NCI-H2227 treated with DMSO at 0.1 percent for 48 hours (cell line): Measurements from ENCODE around the gene IGSF8.

Experiments
- DNase-seq: peaks from one replicate; lab custom pipeline; 2025; lab: John Stamatoyannopoulos, UW

IGSF8 gene

DNA sequence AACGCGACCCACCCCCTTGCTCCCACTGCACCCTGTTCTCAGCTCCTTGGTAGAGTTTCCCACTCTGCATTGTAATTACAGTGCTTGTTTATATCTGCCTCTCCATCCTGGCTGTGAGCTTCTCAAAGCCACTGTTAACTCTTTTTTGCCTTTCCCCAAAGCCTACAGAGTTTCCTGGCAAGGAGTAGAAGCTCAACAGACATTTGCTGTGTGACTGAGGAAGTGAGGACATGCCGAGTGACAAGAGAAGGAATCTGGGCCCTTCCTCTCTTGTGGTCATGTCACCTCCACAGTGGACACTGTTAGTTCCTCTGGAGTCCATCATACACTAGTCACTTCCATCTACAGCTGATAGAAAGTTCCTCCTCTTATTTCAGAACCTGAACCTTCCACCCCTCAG lies 6.1 kb upstream of the IGSF8 start:
- DNase-seq, result peak; percentile 33

DNA sequence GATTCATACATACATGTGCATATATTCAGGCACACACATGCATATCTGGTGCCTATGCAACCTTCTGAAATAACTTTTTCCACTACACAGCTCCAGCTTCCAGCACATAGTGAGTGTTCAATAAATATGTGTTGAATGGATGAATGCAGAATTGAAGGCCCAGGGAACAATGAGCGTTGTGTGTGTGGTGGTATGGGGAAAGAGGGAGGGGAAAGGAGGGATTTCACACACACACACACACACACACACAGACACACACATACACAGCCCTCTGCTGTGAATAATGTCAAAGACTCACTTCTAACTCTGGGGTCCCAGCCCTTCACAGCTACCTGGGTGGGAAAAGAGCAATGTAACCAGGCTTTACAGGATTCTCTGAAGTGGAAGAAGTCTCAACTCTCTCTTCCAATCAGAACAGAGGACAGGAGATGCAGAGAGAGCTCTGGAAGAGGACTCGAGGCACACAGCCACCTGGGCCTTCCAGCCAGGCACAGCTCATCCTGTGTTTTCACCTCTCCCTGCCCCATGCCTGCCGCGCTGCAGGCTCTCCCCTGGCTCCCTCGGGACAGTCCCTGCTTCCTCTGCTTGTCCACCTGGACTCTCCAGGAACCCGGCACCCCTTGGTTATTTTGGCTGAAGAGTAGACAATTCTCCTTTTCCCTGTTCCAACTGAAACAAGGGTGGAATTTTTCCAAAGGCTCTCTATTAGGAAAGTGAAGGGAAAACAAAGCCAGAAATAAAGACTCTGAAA lies 5.4 kb upstream of the IGSF8 start:
- peak; percentile 10 for DNase-seq

DNA sequence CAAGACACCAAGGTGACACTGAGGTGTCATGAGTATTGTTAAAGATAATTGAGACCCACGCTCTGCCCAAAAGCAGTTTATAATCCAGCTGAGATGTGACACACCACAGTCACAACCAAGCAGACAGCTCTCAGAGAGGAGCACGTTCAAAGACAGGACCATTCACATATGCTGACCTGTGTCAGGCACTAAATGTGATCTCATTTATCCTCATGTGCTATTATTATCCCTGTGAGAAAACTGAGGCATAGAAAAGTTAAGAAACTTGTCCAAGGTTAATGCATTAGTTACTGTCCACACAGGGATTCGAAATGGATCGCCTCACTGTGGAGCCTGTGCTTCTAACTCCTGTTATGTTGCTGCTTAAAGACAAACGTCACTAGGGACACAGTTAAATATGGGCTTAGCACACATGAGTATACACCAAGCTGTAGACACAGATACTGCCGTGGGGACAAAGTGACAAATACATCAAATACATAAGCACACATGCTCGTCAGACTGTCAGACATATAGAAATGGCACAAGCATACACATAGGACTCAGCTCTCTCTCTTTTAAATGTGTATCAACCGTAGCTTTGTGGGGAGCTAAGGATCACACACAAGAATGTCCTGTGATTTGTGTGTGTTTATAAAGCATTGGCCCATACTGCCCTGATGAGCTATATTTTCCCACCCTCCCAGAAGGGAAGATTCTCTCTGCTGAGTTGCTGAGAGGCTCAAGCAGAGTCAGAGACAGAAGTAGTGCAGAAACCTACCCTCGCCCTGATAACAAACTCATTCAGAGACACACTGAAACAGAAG lies 3.5 kb upstream of the IGSF8 start:
- no peak for DNase-seq

DNA sequence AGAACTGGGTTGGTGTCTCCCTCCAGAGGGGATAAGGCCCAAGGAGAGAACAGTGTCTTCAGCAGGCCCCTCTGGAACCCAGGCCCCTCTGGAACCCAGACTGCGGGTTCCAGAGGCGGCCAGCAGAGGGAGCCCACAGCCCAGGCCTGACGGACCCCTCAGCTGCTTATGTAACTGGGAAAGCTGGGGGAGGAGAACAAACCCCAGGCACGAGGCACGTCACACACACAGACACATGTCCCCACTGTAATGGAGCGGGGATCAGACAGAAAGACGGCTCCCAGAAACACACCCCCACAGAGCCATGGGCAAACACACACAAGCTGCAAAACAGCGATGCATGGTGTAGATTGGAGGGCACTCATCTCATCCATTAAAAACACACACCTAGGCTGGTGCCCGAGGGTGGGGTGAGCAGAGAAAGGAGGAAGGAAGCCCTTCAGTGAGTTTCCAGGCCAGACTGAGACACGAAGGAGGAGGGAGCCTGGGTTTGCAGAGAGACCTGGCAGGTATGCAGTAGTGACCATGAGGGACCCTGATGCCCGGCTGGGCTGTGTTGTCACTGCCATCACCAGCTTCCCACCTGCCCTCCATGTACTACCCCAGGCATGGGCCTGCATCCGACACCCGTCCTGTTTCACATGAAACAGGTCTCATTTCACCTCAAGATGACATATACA lies 2.8 kb upstream of the IGSF8 start:
- DNase-seq, result peak; percentile 67

DNA sequence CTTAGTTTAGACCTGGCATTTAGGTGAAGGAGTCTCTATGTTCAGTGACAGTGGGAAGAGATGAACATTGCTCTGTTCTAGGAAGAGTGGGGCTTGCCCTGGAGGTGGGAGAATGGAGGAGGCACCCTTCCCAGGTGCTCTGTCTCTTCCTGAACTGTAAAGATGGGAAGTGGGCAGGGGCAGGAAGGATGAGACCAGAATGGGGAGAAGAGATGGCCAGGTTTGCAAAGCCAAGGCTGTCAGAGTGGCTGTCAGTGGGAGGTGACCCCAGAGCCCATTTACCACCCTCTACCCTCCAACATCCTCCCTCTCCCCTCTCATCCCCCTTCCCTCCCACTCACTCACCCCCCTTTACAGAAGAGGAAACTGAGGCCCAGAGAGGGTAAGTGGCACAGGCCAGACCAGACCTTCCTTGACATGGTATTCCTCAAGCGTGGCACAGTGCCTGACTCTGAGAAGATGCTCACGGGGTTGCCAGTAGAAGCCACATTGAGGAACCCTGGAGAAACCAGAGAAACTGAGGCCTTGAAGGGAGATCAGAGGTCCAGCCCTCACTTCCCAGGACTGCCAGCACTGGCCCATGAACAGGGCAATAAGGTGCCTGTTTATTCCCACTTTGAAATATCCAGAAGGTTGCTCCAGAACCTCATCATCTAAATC lies 1.4 kb upstream of the IGSF8 start:
- no peak for DNase-seq

DNA sequence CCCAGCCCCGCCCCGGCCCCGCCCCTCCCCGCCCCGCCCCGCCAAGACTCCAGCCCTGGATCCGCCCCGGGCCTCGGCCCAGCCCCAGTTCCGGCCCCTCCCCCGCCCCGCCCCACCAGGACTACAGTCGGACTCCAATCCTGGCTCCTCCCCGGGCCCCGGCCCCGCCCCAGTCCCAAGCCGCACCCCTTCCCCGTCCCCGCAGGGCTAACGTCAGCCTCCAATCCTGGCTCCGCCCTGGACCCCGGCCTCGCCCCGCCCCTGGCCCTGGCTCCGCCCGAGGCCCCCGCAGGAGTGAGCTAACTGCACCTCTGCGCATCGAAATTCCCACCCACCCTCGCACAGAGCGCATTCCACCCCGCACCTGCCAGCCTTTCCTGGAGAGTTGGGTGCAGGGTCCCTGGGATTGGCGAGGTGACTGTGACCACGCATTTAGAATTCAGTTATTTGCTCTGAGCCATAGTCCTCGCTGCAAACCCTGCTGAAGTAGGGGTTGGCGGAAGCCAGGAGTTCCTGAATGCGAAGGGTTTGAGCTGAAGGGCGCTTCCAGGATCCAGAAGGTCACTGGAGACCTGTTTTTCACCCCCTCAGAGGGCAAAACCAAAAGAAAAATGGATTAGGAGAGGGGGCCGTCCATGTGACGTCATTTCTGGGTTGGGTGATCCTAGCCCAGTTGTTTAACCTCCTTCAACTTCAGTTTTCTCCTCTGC lies 588 bp upstream of the IGSF8 start:
- DNase-seq, result peak; percentile 94

DNA sequence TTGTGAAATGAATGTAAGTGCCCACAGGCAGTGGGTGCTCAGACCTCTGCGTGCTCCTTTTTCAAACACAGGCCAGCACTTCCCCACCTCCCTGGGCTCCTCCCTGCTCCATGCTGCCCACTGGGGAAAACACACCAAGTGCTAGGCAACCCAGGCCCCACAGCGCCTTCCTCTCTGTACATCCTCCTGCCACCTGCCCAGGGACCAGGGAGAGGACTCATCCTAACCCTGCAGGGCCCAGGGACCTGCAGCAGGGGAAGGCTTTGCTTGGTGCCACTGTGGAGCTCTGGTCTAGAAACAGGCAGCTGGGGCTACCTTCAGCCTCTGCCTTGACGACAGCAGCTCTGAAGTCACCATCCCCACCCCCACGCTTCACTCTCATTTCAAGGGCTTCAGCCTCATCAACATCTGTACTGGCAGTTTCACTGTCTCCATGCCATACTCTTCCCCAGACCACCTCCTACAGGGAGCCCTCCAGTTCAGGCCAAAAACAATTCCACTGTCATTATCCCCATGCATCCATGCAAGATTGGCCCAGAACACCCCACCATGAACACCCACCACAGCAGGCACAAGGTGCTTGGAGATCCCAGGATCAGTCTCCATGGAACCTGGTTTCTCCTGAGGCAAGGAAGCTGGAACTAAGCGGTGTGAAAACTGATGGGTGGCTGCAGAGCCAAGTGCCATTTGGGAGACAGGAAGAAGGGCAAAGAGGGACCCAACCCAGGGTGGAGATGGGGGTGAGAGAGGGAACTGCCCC lies 1.1 kb downstream of the IGSF8 start:
- no peak for DNase-seq

DNA sequence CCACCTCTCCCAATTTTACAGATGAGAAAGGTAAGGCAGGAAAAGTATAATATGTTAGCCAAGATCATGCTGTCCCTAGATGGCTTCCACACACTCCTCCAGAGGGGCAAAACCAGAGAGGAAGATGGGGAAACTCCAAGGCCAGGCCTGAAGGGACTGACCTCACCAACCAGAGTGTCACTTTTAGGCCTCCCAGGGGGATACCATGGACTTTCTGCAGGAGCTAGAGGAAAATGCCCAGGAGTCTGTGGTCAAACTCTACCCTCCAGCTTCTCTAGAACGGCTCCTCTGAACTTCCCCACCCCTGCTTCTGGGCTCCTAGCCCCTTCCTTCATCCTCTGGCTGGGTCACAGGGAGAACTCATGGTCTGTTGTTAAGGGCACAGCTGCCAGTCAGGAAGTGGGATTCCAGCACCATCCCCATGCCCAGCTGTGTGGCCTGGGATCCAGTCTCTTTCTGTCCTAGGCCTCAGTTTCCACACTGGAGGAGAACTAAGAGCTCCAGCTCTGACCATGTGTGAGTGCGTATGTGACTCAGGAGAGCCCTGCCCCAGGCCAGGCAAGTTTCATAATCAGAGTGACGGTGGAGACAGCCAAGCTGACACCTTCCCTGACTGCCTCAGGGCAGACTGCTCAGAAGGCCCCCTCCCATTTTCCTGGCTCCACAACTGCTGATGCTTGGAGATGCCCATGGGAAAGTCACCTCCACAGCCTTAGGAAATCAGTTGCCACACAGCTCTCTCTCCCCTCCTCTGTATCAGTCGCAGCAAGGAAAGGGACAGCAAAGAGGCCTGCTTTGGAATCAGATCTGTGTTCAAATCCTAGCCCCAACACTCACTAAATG lies 1.9 kb downstream of the IGSF8 start:
- no peak for DNase-seq

DNA sequence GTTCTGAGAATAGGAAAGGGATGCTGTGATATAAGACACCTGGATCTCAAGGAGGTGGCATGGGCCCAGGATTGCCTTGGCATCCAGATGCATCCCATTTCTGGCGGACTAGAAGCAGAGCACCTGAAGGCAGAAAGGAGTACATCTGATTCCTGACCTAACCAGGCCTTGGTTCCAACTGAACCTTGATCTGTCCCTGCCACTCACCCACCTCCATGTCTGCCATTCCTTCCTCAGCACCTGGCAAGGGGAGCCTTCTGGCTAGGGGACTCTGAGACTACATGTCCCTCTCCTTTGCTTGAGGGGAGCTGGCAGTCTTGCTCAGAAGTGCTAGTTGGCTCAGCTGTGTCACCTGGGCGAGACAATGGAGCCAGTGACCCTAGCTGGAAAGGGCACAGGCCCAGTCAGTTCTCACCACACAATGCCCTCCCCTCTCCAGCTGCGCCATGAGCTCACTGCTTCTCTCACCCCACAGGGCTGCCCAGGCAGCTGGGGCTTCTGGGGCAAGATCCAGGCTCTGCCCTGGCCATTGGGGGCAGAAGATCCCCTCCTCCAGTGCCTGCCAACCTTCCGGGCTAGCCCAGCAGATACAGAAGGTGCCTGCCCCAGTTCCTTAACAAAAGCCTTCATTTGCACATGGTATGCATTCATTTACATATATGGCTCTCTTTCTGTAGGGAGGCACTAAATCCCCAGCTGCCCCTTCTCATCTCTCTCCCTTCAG lies 2.9 kb downstream of the IGSF8 start:
- no peak for DNase-seq

DNA sequence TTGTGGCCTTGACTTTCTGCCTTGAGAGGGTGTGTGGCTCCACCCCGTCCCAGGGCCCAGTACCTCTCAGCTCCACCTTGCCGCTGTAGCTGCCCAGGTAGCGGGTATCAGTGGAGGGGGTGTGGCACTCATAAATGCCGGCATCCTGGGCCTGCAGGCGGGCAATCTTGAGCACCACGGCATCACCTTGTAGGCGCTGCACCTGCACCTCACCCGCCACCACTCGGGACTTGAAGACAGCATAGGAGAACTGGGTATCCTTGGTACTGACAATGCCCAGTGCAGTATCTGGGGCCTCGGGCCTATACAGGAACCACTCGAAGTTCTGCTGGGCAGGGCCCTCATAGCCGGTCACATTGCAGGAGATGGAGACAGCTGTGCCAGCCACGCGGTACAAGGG lies 3.6 kb downstream of the IGSF8 start:
- DNase-seq, result no peak

DNA sequence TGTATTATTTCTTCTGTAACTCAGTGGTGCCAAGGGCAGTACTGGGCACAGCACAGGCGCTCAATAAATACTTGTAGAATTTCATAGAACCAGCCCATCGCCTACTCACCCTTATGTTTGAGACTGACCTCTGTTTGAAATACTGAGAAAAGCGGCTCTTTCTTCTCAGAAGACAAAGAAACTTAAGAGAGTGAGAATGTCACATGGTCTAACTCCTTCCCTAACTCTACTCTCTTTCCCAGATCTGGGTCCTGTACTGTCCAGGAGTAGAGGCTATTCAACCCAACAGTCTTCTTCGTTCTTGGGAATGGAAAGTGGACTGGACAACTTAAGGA lies 4.2 kb downstream of the IGSF8 start:
- DNase-seq, result no peak

DNA sequence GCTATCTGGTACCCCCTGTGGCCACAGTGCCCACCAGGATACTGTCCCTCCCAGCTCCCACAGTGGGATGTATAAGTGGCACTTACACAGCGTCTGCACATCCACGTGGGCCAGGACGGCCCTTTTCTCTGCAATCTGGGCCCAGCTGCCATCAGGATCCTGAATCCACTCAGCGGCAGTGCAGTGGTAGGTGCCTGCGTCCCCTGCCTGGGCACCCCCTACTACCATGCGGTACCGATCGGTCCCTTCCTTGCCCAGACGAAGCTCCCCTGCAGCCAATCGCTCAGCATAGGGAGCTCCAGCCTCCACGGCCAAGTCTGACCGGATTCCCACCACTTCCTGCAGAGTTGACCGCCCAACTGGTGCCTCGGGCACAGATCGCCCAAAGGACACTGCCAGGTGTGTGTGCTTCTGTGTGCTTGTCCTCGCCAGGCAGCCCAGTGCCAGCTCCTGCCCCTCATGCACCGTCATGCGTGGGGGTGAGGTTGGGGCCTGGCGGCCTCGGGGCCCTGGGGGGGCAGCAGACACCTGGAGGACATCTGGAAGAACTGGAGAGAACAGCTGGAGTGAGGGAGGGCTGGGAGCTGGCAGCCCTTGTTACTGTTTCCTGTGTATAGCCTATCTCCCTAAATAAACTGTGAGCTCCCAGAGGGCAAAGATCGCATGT lies 4.7 kb downstream of the IGSF8 start:
- no peak for DNase-seq

DNA sequence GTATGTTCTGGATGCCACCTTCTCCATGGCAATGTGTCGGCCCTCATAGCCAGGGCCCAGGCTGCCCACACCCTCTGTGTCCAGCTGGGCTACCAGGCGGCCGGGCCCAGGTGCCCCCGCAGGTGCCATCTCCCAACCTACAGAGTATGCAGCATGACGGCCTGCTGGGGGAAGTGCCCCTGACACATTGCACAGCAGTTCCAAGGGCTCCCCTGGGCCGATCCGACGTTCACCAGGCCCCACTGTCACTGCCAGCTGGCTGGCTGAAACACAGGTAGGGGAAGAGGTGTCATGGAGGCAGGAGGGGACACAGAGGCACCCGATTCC lies 5.4 kb downstream of the IGSF8 start:
- no peak for DNase-seq

DNA sequence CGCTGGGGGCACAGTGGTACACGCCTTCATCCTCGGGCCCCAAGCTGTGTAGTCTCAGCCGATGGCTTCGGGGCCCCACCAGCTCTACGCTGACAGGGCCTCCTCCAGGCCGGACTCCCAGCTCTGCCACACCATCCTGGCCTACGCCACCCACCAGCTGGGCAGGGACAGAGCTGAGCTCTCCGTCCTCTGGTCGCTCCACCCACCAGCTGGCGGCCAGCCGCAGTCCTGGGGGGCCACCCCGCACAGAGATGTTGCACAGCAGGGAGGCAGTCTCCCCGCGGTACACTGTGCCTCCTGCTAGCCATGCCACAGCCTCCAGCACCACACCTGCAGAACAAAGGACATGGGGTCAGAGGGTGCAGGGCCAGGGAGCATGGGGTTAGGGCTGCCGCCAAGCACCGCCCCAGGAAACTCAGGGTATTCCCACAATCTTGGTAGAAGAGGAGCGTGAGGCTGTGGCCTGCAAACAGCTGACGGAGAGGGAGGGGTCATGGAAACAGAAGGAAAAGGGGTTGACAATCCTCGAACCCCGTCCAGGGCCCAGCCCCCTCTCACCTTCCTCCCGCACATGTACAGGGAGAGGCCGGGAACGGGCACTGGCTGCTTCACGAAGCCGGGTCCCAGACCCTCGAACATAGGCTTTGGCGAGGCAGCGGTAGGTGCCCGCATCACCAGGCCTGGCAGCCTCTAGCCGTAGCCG lies 5.9 kb downstream of the IGSF8 start:
- DNase-seq, result no peak

DNA sequence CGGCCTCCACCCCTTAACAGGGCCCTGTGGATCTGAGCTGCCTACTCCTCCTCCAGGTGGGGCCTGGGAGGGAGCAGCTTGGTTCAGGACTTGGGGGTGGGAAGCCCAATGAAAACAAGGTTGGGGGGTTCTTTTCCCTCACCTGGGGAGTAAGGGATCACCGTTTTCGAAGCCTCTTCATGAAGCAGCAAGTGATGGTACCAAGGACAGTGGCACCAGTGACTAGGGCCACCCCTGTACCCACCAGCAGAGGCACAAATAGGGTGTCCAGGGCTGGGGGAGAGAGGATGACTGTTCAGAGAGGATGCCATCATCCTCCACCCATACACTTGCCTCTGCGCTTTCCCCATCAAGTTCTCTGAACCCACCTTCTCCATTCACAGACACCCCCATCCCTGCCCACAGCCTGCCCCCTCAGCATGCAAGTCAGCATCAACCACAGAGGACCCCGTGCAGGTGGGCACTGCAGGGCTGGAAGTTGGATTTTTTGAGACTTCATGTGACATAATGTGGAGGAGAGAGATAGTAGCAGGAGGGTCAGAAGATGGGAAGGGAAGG lies 6.7 kb downstream of the IGSF8 start:
- no peak for DNase-seq

DNA sequence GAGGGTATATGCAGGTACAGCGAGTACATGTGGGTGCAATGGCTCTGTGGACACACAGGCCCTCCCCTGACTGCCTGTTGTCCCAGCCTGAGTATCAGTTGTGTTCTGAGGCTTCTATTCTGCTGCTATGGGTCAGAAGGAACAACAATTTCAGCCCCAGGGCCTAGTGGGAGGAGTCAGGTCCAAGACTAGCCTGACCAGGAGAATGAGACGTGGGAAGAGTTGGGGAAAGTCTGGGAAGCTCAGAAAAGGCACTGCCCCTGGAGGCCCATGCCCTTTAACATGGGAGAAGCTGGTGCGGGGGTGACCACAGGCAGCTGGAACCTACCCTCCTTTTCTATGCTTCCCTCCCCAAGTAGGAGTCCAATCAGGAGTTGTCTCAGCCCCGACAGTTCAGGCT lies 7.7 kb downstream of the IGSF8 start:
- no peak for DNase-seq

DNA sequence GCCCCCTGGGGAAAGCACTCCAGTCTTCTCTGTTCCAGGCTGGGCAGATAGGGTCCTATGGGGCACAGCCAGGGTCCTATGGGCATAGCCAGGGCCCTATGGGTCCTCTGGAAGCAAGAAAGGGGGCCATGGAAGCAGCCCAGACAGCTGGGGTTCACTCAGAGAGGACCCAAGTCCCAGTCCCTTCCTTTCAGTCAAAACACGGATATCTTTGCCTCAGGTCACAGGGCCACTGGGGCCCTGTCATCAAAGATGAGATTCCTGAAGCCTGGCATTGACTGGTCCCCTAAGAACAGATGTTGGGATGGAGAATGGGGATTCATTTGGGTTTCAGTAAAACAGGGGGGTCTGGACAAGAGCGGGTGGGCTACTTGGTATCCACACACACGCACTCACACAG lies 8.5 kb downstream of the IGSF8 start:
- DNase-seq, result no peak

DNA sequence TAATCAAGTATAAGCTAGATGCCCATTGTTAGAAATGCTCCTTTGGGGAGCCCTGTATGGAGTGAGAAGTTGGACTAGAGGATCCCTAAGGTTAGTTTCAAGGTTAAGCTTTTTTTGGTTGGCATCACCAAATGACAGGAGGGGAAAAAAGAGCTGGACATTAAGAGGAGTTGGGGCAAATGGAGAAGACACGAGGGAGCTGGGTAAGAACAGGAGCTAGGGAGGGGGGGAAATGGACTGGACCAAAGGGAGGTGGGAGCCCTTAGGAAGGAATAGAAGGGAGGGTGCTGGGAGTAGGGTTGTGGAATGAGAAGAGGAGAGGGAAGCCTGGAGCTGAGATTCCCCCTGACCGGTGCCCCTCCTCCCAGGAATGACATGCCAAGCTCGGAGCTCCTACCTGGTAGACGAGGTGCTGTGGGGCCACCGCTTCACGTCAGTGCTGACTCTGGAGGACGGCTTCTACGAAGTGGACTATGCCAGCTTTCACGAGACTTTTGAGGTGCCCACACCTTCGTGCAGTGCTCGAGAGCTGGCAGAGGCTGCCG lies 11.2 kb downstream of the IGSF8 start:
- no peak for DNase-seq
